Natural killer cell treated with Interleukin-12 subunit alpha and Interleukin-12 subunit beta and Interleukin-15 and Interleukin-18, amount 100 ng/mL, for 72 hours (primary cell): ENCODE measurements around the gene EGF. TPM values are rescaled to one million over a fixed set of nuclear protein-coding genes. Genes with fewer than 3 reads are reported as not detected.

Source experiments
- ATAC-seq, 2 donors: fragments of 150-1000 bp; cut with Tn5 transposase in 1 of 2; sonication (Bioruptor Pico), chemical (Tn5 transposase) in 1 of 2; 2 replicates each; pipeline ENCODE4 v1.10.0; 2021
- DNase-seq: peaks from one replicate; pipeline ENCODE4 v3.0.0; 2022; ENCODE audit warnings: low spot score
- H3K27ac Mint-ChIP-seq, 2 donors: 1 replicate in 1 of 2; 2 replicates in 1 of 2; pipeline ENCODE4 v1.8.0; 2022; ENCODE audit warnings: mixed read lengths in 2 of 2, mild to moderate bottlenecking in 1 of 2, moderate library complexity in 1 of 2
- H3K27me3 Mint-ChIP-seq, 2 donors: 1 replicate in 1 of 2; 2 replicates in 1 of 2; pipeline ENCODE4 v1.8.0; 2022; ENCODE audit warnings: mixed read lengths in 2 of 2
- H3K36me3 Mint-ChIP-seq: one replicate; pipeline ENCODE4 v1.8.0; 2022; ENCODE audit warnings: mixed read lengths
- H3K4me1 Mint-ChIP-seq, 2 donors: 1 replicate in 1 of 2; 2 replicates in 1 of 2; pipeline ENCODE4 v1.8.0; 2022; ENCODE audit warnings: low read depth in 2 of 2, mixed read lengths in 2 of 2, mild to moderate bottlenecking in 1 of 2
- H3K4me3 Mint-ChIP-seq: one replicate; pipeline ENCODE4 v1.8.0; 2022; ENCODE audit warnings: mixed read lengths
- H3K9me3 Mint-ChIP-seq: 2 replicates; pipeline ENCODE4 v1.8.0; 2022; ENCODE audit warnings: mixed read lengths
- total RNA-seq, 2 donors: library from RNA; stranded (reverse); gene quantifications; one replicate each; pipeline ENCODE4 v1.2.3, GENCODE V29; 2022

Gene EGF
- total RNA-seq, 2 donors from 2014 or later = not detected

- no peak for DNase-seq
- Mint-ChIP-seq H3K27ac (peak overlapping the region; percentile 78 to 92), H3K4me3 (peak overlapping the region; percentile 67), H3K36me3 (no peaks in the 10 kb centered on the region), H3K9me3 (peaks cover 3% of the 10 kb centered on the region), H3K27me3 (no peaks in the 10 kb centered on the region), H3K4me1 (peaks cover 50 to 60% of the 10 kb centered on the region in 2 donors)
- ATAC-seq = peak in 1 of 2 donors; percentile 63
These were observed 148.4 kb downstream of the EGF start for GRCh38 chr4:110061076-110061475.

Other genes with a start within 250 kb of the EGF start
- gene CASP6, start 209.4 kb upstream of the EGF start, total RNA-seq = 1 to 10 TPM; 5.3 to 7.4 TPM
- gene PLA2G12A, start 182.8 kb upstream of the EGF start, total RNA-seq = 10 to 100 TPM; 11.9 to 14.4 TPM
- not detected for gene CFI, start 110.9 kb upstream of the EGF start, total RNA-seq
- 10 to 100 TPM; 22.1 to 35.2 TPM for gene GAR1, start 97.1 kb upstream of the EGF start, total RNA-seq
- under 1 TPM in 1 of 2 donors, not detected in 1; 0.31 TPM for gene RRH, start 84.9 kb upstream of the EGF start, total RNA-seq
- under 1 TPM; 0.07 to 0.73 TPM for gene LRIT3, start 64.8 kb upstream of the EGF start, total RNA-seq